Neutrophil (primary cell): ENCODE measurements around the gene TBC1D19.

ENCODE experiments used
- H3K27ac ChIP-seq: fragments of 200-600 bp; sonication (generic); 2 replicates; pipeline ENCODE4 v1.5.1; 2016; ENCODE audit warnings: mild to moderate bottlenecking, moderate library complexity
- H3K27me3 ChIP-seq: fragments of 200-600 bp; sonication (generic); 2 replicates; pipeline ENCODE4 v1.6.0; 2016; ENCODE audit warnings: mild to moderate bottlenecking
- H3K36me3 ChIP-seq: fragments of 200-600 bp; sonication (generic); 2 replicates; pipeline ENCODE4 v1.5.1; 2017
- H3K4me1 ChIP-seq, 2 experiments: fragments of 200-600 bp in 1 of 2; sonication (generic) in 1 of 2; 1 replicate in 1 of 2; 2 replicates in 1 of 2; pipeline versions ENCODE4 v1.5.1 to v1.6.1; 2013 to 2016; ENCODE audit warnings: low read depth in 1 of 2, low read length in 1 of 2, mild to moderate bottlenecking in 1 of 2, moderate library complexity in 1 of 2; ENCODE audit not compliant: control insufficient read depth in 1 of 2, insufficient read depth in 1 of 2
- H3K4me3 ChIP-seq, 2 experiments: fragments of 200-600 bp in 1 of 2; sonication (generic) in 1 of 2; 1 replicate in 1 of 2; 2 replicates in 1 of 2; pipeline ENCODE4 v1.5.1; 2013 to 2016; ENCODE audit warnings: low read depth in 1 of 2, low read length in 1 of 2, mild to moderate bottlenecking in 1 of 2, moderate library complexity in 1 of 2
- H3K9me3 ChIP-seq: fragments of 200-600 bp; sonication (generic); 2 replicates; pipeline ENCODE4 v1.5.1; 2016
- CTCF ChIP-seq: fragments of 200-600 bp; sonication (generic); IDR thresholded peaks from 2 replicates; pipeline ENCODE4 v1.5.1; 2016; ENCODE audit warnings: antibody characterized with exemption

Gene TBC1D19

GRCh38 chr4:26746802-26747213 lies 162.9 kb downstream of the TBC1D19 start:
- H3K36me3 ChIP-seq: no peaks in the 10 kb centered on the region
- H3K4me1 ChIP-seq: peaks cover 5 to 16% of the 10 kb centered on the region in 2 experiments
- no peaks in the 10 kb centered on the region for H3K27me3 ChIP-seq
- H3K4me3 ChIP-seq: no peak overlapping the region
- H3K9me3 ChIP-seq: peaks cover 3% of the 10 kb centered on the region
- H3K27ac ChIP-seq: no peak overlapping the region
- TF ChIP-seq CTCF: no peak

GRCh38 chr4:26748811-26749210 lies 164.9 kb downstream of the TBC1D19 start:
- no peaks in the 10 kb centered on the region for H3K27me3 ChIP-seq
- no peaks in the 10 kb centered on the region for H3K9me3 ChIP-seq
- TF ChIP-seq CTCF: no peak
- H3K4me3 ChIP-seq: no peak overlapping the region
- peak overlapping the region; percentile 67 for H3K27ac ChIP-seq
- H3K4me1 ChIP-seq: peaks cover 5 to 16% of the 10 kb centered on the region in 2 experiments
- no peaks in the 10 kb centered on the region for H3K36me3 ChIP-seq

GRCh38 chr4:26749867-26750266 lies 166.0 kb downstream of the TBC1D19 start:
- no peaks in the 10 kb centered on the region for H3K36me3 ChIP-seq
- H3K27me3 ChIP-seq: no peaks in the 10 kb centered on the region
- no peak overlapping the region for H3K27ac ChIP-seq
- H3K4me1 ChIP-seq: peaks cover 5 to 16% of the 10 kb centered on the region in 2 experiments
- H3K9me3 ChIP-seq: no peaks in the 10 kb centered on the region
- no peak overlapping the region for H3K4me3 ChIP-seq
- no peak for TF ChIP-seq CTCF

GRCh38 chr4:26751004-26751403 lies 167.1 kb downstream of the TBC1D19 start:
- H3K4me1 ChIP-seq: peaks cover 5 to 16% of the 10 kb centered on the region in 2 experiments

GRCh38 chr4:26751838-26752237 lies 168.0 kb downstream of the TBC1D19 start:
- H3K36me3 ChIP-seq: no peaks in the 10 kb centered on the region
- H3K9me3 ChIP-seq: no peaks in the 10 kb centered on the region
- H3K27ac ChIP-seq: no peak overlapping the region
- peaks cover 5 to 14% of the 10 kb centered on the region in 2 experiments for H3K4me1 ChIP-seq
- TF ChIP-seq CTCF: no peak
- H3K4me3 ChIP-seq: no peak overlapping the region
- no peaks in the 10 kb centered on the region for H3K27me3 ChIP-seq

More at GRCh38 chr4:26751004-26751403, 167.1 kb downstream of the TBC1D19 start:
- Histone ChIP-seq H3K27me3 (no peaks in the 10 kb centered on the region), H3K27ac (no peak overlapping the region), H3K4me3 (no peak overlapping the region), H3K36me3 (no peaks in the 10 kb centered on the region), H3K9me3 (no peaks in the 10 kb centered on the region)
- TF ChIP-seq CTCF: no peak

- Histone ChIP-seq H3K36me3 (no peaks in the 10 kb centered on the region), H3K27ac (no peak overlapping the region), H3K9me3 (no peaks in the 10 kb centered on the region), H3K27me3 (no peaks in the 10 kb centered on the region), H3K4me1 (peaks cover 5 to 10% of the 10 kb centered on the region in 2 experiments), H3K4me3 (no peak overlapping the region)
- TF ChIP-seq CTCF: no peak
Observed at GRCh38 chr4:26753187-26753586, 169.3 kb downstream of the TBC1D19 start.
